HEK293 (cell line): ENCODE data around the gene GJD3.
"Not testable (repeated sequence)": the region's sequence is repeated elsewhere in the genome, so short reads cannot be mapped to it uniquely, and the experiment has no call there.

Experiments
- CTCF ChIA-PET: fragments of 350-600 bp; formaldehyde crosslinking; extraction: SDS; loops from one replicate; lab custom pipeline; 2021; ENCODE audit warnings: antibody characterized with exemption; lab: Yijun Ruan, JAX
- POLR2A ChIA-PET: fragments of 300-600 bp; formaldehyde crosslinking; extraction: SDS; loops from one replicate; lab custom pipeline; 2020; ENCODE audit warnings: antibody characterized with exemption, inconsistent platforms; lab: Yijun Ruan, JAX
- H3K27ac ChIP-seq: fragments of 200-500 bp; sonication (Bioruptor generic); 2 replicates; pipeline ENCODE4 v1.5.1; 2014; ENCODE audit warnings: low read depth, low read length, control low read depth, inconsistent platforms; ENCODE audit errors: extremely low read depth
- H3K36me3 ChIP-seq, 2 experiments: fragments of 200-500 bp in 1 of 2; sonication (Bioruptor generic) in 1 of 2; 1 replicate in 1 of 2; 2 replicates in 1 of 2; pipeline ENCODE4 v1.5.1; 2014 to 2017; ENCODE audit warnings: inconsistent platforms in 2 of 2, low read length in 2 of 2; ENCODE audit not compliant: control insufficient read depth in 2 of 2, insufficient read depth in 1 of 2
- H3K4me1 ChIP-seq: fragments of 200-500 bp; sonication (Bioruptor generic); 2 replicates; pipeline ENCODE4 v1.5.1; 2014; ENCODE audit warnings: mild to moderate bottlenecking, low read length, inconsistent platforms; ENCODE audit not compliant: control insufficient read depth, insufficient read depth
- H3K4me3 ChIP-seq: 2 replicates; pipeline ENCODE4 v1.5.1; 2011; ENCODE audit warnings: low read depth, mild to moderate bottlenecking, control low read depth, low read length, moderate library complexity
- H3K9me3 ChIP-seq: fragments of 200-500 bp; sonication (Bioruptor generic); 2 replicates; pipeline ENCODE4 v1.5.1; 2014; ENCODE audit warnings: low read depth, low read length, inconsistent platforms; ENCODE audit not compliant: control insufficient read depth, insufficient read depth
- AEBP2 ChIP-seq: fragments of 450-650 bp; formaldehyde crosslinking; IDR thresholded peaks from 2 replicates; pipeline ENCODE4 v1.5.1; 2016; ENCODE audit warnings: missing biosample characterization, missing genetic modification characterization, borderline replicate concordance
- BCL11B ChIP-seq: fragments of 450-650 bp; formaldehyde crosslinking; IDR thresholded peaks from 2 replicates; pipeline ENCODE4 v1.5.1; 2016; ENCODE audit warnings: low read depth, missing biosample characterization, missing genetic modification characterization
- FEZF1 ChIP-seq: fragments of 450-650 bp; formaldehyde crosslinking; IDR thresholded peaks from 2 replicates; pipeline ENCODE4 v1.5.1; 2016; ENCODE audit warnings: missing biosample characterization, missing genetic modification characterization
- KLF1 ChIP-seq: fragments of 450-650 bp; formaldehyde crosslinking; IDR thresholded peaks from 2 replicates; pipeline ENCODE4 v1.5.1; 2016; ENCODE audit warnings: missing biosample characterization, missing genetic modification characterization
- OVOL3 ChIP-seq: fragments of 450-650 bp; formaldehyde crosslinking; IDR thresholded peaks from 2 replicates; pipeline ENCODE4 v1.5.1; 2016; ENCODE audit warnings: missing biosample characterization, missing genetic modification characterization
- SETDB1 ChIP-seq: IDR thresholded peaks from one replicate; pipeline ENCODE4 v1.6.1; 2017; ENCODE audit warnings: mild to moderate bottlenecking, low read length, moderate library complexity, mixed read lengths; ENCODE audit not compliant: insufficient read length
- SP7 ChIP-seq: fragments of 450-650 bp; formaldehyde crosslinking; IDR thresholded peaks from 2 replicates; pipeline ENCODE4 v1.5.1; 2016; ENCODE audit warnings: missing biosample characterization, missing genetic modification characterization
- ZBTB17 ChIP-seq: fragments of 450-650 bp; formaldehyde crosslinking; IDR thresholded peaks from 2 replicates; pipeline ENCODE4 v1.5.1; 2016; ENCODE audit warnings: missing biosample characterization, missing genetic modification characterization
- ZBTB26 ChIP-seq: fragments of 450-650 bp; formaldehyde crosslinking; optimal IDR thresholded peaks from 2 replicates; pipeline ENCODE3; 2016; ENCODE audit warnings: missing biosample characterization, mild to moderate bottlenecking, missing genetic modification characterization
- ZNF121 ChIP-seq: fragments of 450-650 bp; formaldehyde crosslinking; IDR thresholded peaks from 2 replicates; pipeline ENCODE4 v1.5.1; 2016; ENCODE audit warnings: missing biosample characterization, missing genetic modification characterization
- ZNF133 ChIP-seq: fragments of 450-650 bp; formaldehyde crosslinking; IDR thresholded peaks from 2 replicates; pipeline ENCODE4 v1.5.1; 2016; ENCODE audit warnings: missing biosample characterization, missing genetic modification characterization
- ZNF311 ChIP-seq: fragments of 450-650 bp; formaldehyde crosslinking; IDR thresholded peaks from 2 replicates; pipeline ENCODE4 v1.5.1; 2017; ENCODE audit warnings: missing biosample characterization, missing genetic modification characterization, borderline replicate concordance
- ZNF473 ChIP-seq: fragments of 450-650 bp; formaldehyde crosslinking; IDR thresholded peaks from 2 replicates; pipeline ENCODE4 v1.5.1; 2017; ENCODE audit warnings: missing biosample characterization, missing genetic modification characterization
- ZNF501 ChIP-seq: fragments of 450-650 bp; formaldehyde crosslinking; IDR thresholded peaks from 2 replicates; pipeline ENCODE4 v1.5.1; 2016; ENCODE audit warnings: missing biosample characterization, missing genetic modification characterization
- ZNF596 ChIP-seq: fragments of 450-650 bp; IDR thresholded peaks from 2 replicates; pipeline ENCODE4 v1.5.0; 2018; ENCODE audit warnings: missing biosample characterization, mild to moderate bottlenecking, missing genetic modification characterization, moderate library complexity
- ZNF610 ChIP-seq: fragments of 450-650 bp; formaldehyde crosslinking; IDR thresholded peaks from 2 replicates; pipeline ENCODE4 v1.5.1; 2016; ENCODE audit warnings: missing biosample characterization, missing genetic modification characterization, borderline replicate concordance
- ZNF621 ChIP-seq: fragments of 450-650 bp; formaldehyde crosslinking; IDR thresholded peaks from 2 replicates; pipeline ENCODE4 v1.5.1; 2017; ENCODE audit warnings: missing biosample characterization, missing genetic modification characterization
- ZNF654 ChIP-seq: fragments of 450-650 bp; formaldehyde crosslinking; IDR thresholded peaks from 2 replicates; pipeline ENCODE4 v1.5.1; 2016; ENCODE audit warnings: low read depth, missing biosample characterization, missing genetic modification characterization
- ZNF677 ChIP-seq: fragments of 450-650 bp; IDR thresholded peaks from 2 replicates; pipeline ENCODE4 v1.5.0; 2018; ENCODE audit warnings: missing biosample characterization, mild to moderate bottlenecking, missing genetic modification characterization, moderate library complexity
- ZNF777 ChIP-seq: fragments of 450-650 bp; formaldehyde crosslinking; IDR thresholded peaks from 2 replicates; pipeline ENCODE4 v1.5.1; 2017; ENCODE audit warnings: missing biosample characterization, missing genetic modification characterization, borderline replicate concordance
- ZNF792 ChIP-seq: fragments of 450-650 bp; formaldehyde crosslinking; IDR thresholded peaks from 2 replicates; pipeline ENCODE4 v1.5.1; 2016; ENCODE audit warnings: missing biosample characterization, missing genetic modification characterization

Gene GJD3

GRCh38 chr17:40402668-40403067 is 38.1 kb upstream of the GJD3 start (continued):
- TF ChIP-seq AEBP2 (no peak), ZNF473 (no peak), ZNF792 (tag by site-specific recombination) (no peak), ZNF133 (tag by site-specific recombination) (no peak), ZNF610 (tag by site-specific recombination) (no peak)

- no peak overlapping the region for H3K27ac ChIP-seq
- H3K9me3 ChIP-seq: no peaks in the 10 kb centered on the region
- no peaks in the 10 kb centered on the region for H3K4me1 ChIP-seq
- no peak overlapping the region for H3K4me3 ChIP-seq
- peak; percentile 48 for TF ChIP-seq ZNF654 (tag by site-specific recombination)
- TF ChIP-seq KLF1 (tag by site-specific recombination): no peak
- H3K36me3 ChIP-seq: peaks cover 100% of the 10 kb centered on the region in 2 experiments
- POLR2A ChIA-PET: interaction anchor here (0.6 to 1.7 kb wide), 3 partner anchors 19 to 134 kb away, joined by 3 to 8 read pairs (median 3); partner anchors contain the start of gene TOP2A
- CTCF ChIA-PET: interaction anchor here (0.6 to 4.5 kb wide), 17 partner anchors 9 to 161 kb away, joined by 3 to 45 read pairs (median 5); partner anchors contain the start of genes GJD3 and TOP2A
Measured at GRCh38 chr17:40399185-40399584, 34.6 kb upstream of the GJD3 start.

GRCh38 chr17:40386555-40386954 is 22.0 kb upstream of the GJD3 start:
- H3K4me1 ChIP-seq, H3K4me3 ChIP-seq, H3K27ac ChIP-seq, H3K9me3 ChIP-seq, CTCF ChIA-PET: not testable (repeated sequence)
- H3K36me3 ChIP-seq: peaks cover 55 to 76% of the 10 kb centered on the region in 2 experiments
- POLR2A ChIA-PET: interaction anchor here (0.7 to 1.0 kb wide), 3 partner anchors 16 to 147 kb away, joined by 3 read pairs; no protein-coding TSS in a partner anchor
- peak; percentile 97 for TF ChIP-seq ZNF121 (tag by site-specific recombination)

GRCh38 chr17:40382251-40382650 is 17.7 kb upstream of the GJD3 start:
- Histone ChIP-seq H3K4me1 (no peaks in the 10 kb centered on the region), H3K36me3 (peaks cover 12 to 33% of the 10 kb centered on the region in 2 experiments; a peak in 2 of 3 replicates), H3K27ac (no peak overlapping the region), H3K4me3 (no peak overlapping the region), H3K9me3 (no peaks in the 10 kb centered on the region)
- TF ChIP-seq FEZF1 (tag by site-specific recombination) (no peak), ZNF621 (tag by site-specific recombination) (no peak), SETDB1 (no peak), BCL11B (tag by site-specific recombination) (no peak), OVOL3 (no peak), ZBTB26 (no peak), ZNF610 (tag by site-specific recombination) (no peak), ZNF501 (tag by site-specific recombination) (no peak), SP7 (no peak), ZNF596 (no peak), ZNF777 (tag by site-specific recombination) (no peak), ZNF311 (no peak), ZBTB17 (no peak), ZNF677 (tag by site-specific recombination) (no peak)
- CTCF ChIA-PET: interaction anchor here (0.6 to 1.8 kb wide), 3 partner anchors 68 to 1167 kb away, joined by 3 to 10 read pairs (median 3); no protein-coding TSS in a partner anchor
- POLR2A ChIA-PET: interaction anchor here (1.6 to 2.5 kb wide), 2 partner anchors 14 to 36 kb away, joined by 5 to 6 read pairs; partner anchors contain the start of gene TOP2A
